ENCODE data around the gene COX17.
A peak's percentile ranks its signal among the peaks of the same experiment; 100 is the strongest.

COX17 gene

GRCh38 chr3:119675188-119675874 lies 1.9 kb downstream of the COX17 start:
- no peaks in the 10 kb centered on the region for H3K9me3 ChIP-seq (ENCODE audit: control insufficient read depth in 2 of 2, low read length in 2 of 2)
- peak overlapping the region in 1 of 2 donors; percentile 84 for H3K4me3 ChIP-seq (ENCODE audit: low read length in 2 of 2)
- H3K9ac ChIP-seq (ENCODE audit: low read depth in 1 of 2, low read length in 2 of 2): no peak overlapping the region
- H3K27me3 ChIP-seq (ENCODE audit: control insufficient read depth in 2 of 2, insufficient read depth in 2 of 2, low read length in 2 of 2): no peaks in the 10 kb centered on the region
- H3K27ac ChIP-seq (ENCODE audit: low read depth in 2 of 2, low read length in 2 of 2): no peak overlapping the region
- peaks cover 22 to 33% of the 10 kb centered on the region in 2 donors for H3K36me3 ChIP-seq (ENCODE audit: control insufficient read depth in 2 of 2, insufficient read depth in 2 of 2, low read length in 2 of 2)
- H3K4me1 ChIP-seq (ENCODE audit: control insufficient read depth in 2 of 2, insufficient read depth in 2 of 2, low read length in 2 of 2): peaks cover 9 to 19% of the 10 kb centered on the region in 2 donors

GRCh38 chr3:119673875-119674274 lies 3.3 kb downstream of the COX17 start:
- no peak overlapping the region for H3K4me3 ChIP-seq (ENCODE audit: low read length in 2 of 2)
- peaks cover 9 to 19% of the 10 kb centered on the region in 2 donors for H3K4me1 ChIP-seq (ENCODE audit: control insufficient read depth in 2 of 2, insufficient read depth in 2 of 2, low read length in 2 of 2)
- H3K27ac ChIP-seq (ENCODE audit: low read depth in 2 of 2, low read length in 2 of 2): no peak overlapping the region
- no peaks in the 10 kb centered on the region for H3K27me3 ChIP-seq (ENCODE audit: control insufficient read depth in 2 of 2, insufficient read depth in 2 of 2, low read length in 2 of 2)
- no peak overlapping the region for H3K9ac ChIP-seq (ENCODE audit: low read depth in 1 of 2, low read length in 2 of 2)
- H3K9me3 ChIP-seq (ENCODE audit: control insufficient read depth in 2 of 2, low read length in 2 of 2): no peaks in the 10 kb centered on the region
- H3K36me3 ChIP-seq (ENCODE audit: control insufficient read depth in 2 of 2, insufficient read depth in 2 of 2, low read length in 2 of 2): peaks cover 27 to 42% of the 10 kb centered on the region in 2 donors

GRCh38 chr3:119672776-119673175 lies 4.4 kb downstream of the COX17 start:
- H3K9ac ChIP-seq (ENCODE audit: low read depth in 1 of 2, low read length in 2 of 2): no peak overlapping the region
- no peak overlapping the region for H3K27ac ChIP-seq (ENCODE audit: low read depth in 2 of 2, low read length in 2 of 2)
- no peak overlapping the region for H3K4me3 ChIP-seq (ENCODE audit: low read length in 2 of 2)
- peaks cover 33 to 47% of the 10 kb centered on the region in 2 donors for H3K36me3 ChIP-seq (ENCODE audit: control insufficient read depth in 2 of 2, insufficient read depth in 2 of 2, low read length in 2 of 2)
- H3K9me3 ChIP-seq (ENCODE audit: control insufficient read depth in 2 of 2, low read length in 2 of 2): no peaks in the 10 kb centered on the region
- H3K4me1 ChIP-seq (ENCODE audit: control insufficient read depth in 2 of 2, insufficient read depth in 2 of 2, low read length in 2 of 2): peaks cover 9 to 18% of the 10 kb centered on the region in 2 donors
- H3K27me3 ChIP-seq (ENCODE audit: control insufficient read depth in 2 of 2, insufficient read depth in 2 of 2, low read length in 2 of 2): no peaks in the 10 kb centered on the region

- no peak overlapping the region for H3K4me3 ChIP-seq (ENCODE audit: low read length in 2 of 2)
- no peaks in the 10 kb centered on the region for H3K27me3 ChIP-seq (ENCODE audit: control insufficient read depth in 2 of 2, insufficient read depth in 2 of 2, low read length in 2 of 2)
- H3K9me3 ChIP-seq (ENCODE audit: control insufficient read depth in 2 of 2, low read length in 2 of 2): no peaks in the 10 kb centered on the region
- peaks cover 33 to 50% of the 10 kb centered on the region in 2 donors for H3K36me3 ChIP-seq (ENCODE audit: control insufficient read depth in 2 of 2, insufficient read depth in 2 of 2, low read length in 2 of 2)
- H3K27ac ChIP-seq (ENCODE audit: low read depth in 2 of 2, low read length in 2 of 2): no peak overlapping the region
- H3K4me1 ChIP-seq (ENCODE audit: control insufficient read depth in 2 of 2, insufficient read depth in 2 of 2, low read length in 2 of 2): peaks cover 0 to 4% of the 10 kb centered on the region in 2 donors
- H3K9ac ChIP-seq (ENCODE audit: low read depth in 1 of 2, low read length in 2 of 2): no peak overlapping the region
Observed at GRCh38 chr3:119669906-119670570, 7.2 kb downstream of the COX17 start.

- H3K27me3 ChIP-seq (ENCODE audit: control insufficient read depth in 2 of 2, insufficient read depth in 2 of 2, low read length in 2 of 2): no peaks in the 10 kb centered on the region
- H3K4me1 ChIP-seq (ENCODE audit: control insufficient read depth in 2 of 2, insufficient read depth in 2 of 2, low read length in 2 of 2): no peaks in the 10 kb centered on the region
- H3K4me3 ChIP-seq (ENCODE audit: low read length in 2 of 2): no peak overlapping the region
- no peaks in the 10 kb centered on the region for H3K9me3 ChIP-seq (ENCODE audit: control insufficient read depth in 2 of 2, low read length in 2 of 2)
- peaks cover 11 to 22% of the 10 kb centered on the region in 2 donors for H3K36me3 ChIP-seq (ENCODE audit: control insufficient read depth in 2 of 2, insufficient read depth in 2 of 2, low read length in 2 of 2)
- H3K27ac ChIP-seq (ENCODE audit: low read depth in 2 of 2, low read length in 2 of 2): no peak overlapping the region
- H3K9ac ChIP-seq (ENCODE audit: low read depth in 1 of 2, low read length in 2 of 2): no peak overlapping the region
Observed at GRCh38 chr3:119665954-119666559, 11.1 kb downstream of the COX17 start.

- Histone ChIP-seq H3K9ac (ENCODE audit: low read depth in 1 of 2, low read length in 2 of 2) (no peak overlapping the region), H3K4me3 (ENCODE audit: low read length in 2 of 2) (no peak overlapping the region), H3K4me1 (ENCODE audit: control insufficient read depth in 2 of 2, insufficient read depth in 2 of 2, low read length in 2 of 2) (no peaks in the 10 kb centered on the region), H3K27me3 (ENCODE audit: control insufficient read depth in 2 of 2, insufficient read depth in 2 of 2, low read length in 2 of 2) (no peaks in the 10 kb centered on the region), H3K9me3 (ENCODE audit: control insufficient read depth in 2 of 2, low read length in 2 of 2) (no peaks in the 10 kb centered on the region), H3K36me3 (ENCODE audit: control insufficient read depth in 2 of 2, insufficient read depth in 2 of 2, low read length in 2 of 2) (peaks cover 8 to 17% of the 10 kb centered on the region in 2 donors), H3K27ac (ENCODE audit: low read depth in 2 of 2, low read length in 2 of 2) (no peak overlapping the region)
Observed at GRCh38 chr3:119664850-119665379, 12.3 kb downstream of the COX17 start.

- Histone ChIP-seq H3K9me3 (ENCODE audit: control insufficient read depth in 2 of 2, low read length in 2 of 2) (no peaks in the 10 kb centered on the region), H3K27me3 (ENCODE audit: control insufficient read depth in 2 of 2, insufficient read depth in 2 of 2, low read length in 2 of 2) (no peaks in the 10 kb centered on the region), H3K36me3 (ENCODE audit: control insufficient read depth in 2 of 2, insufficient read depth in 2 of 2, low read length in 2 of 2) (peaks cover 7 to 15% of the 10 kb centered on the region in 2 donors), H3K4me1 (ENCODE audit: control insufficient read depth in 2 of 2, insufficient read depth in 2 of 2, low read length in 2 of 2) (no peaks in the 10 kb centered on the region), H3K4me3 (ENCODE audit: low read length in 2 of 2) (no peak overlapping the region), H3K27ac (ENCODE audit: low read depth in 2 of 2, low read length in 2 of 2) (no peak overlapping the region), H3K9ac (ENCODE audit: low read depth in 1 of 2, low read length in 2 of 2) (no peak overlapping the region)
Observed at GRCh38 chr3:119664370-119664769, 12.8 kb downstream of the COX17 start.

- Histone ChIP-seq H3K4me1 (ENCODE audit: control insufficient read depth in 2 of 2, insufficient read depth in 2 of 2, low read length in 2 of 2) (no peaks in the 10 kb centered on the region), H3K27ac (ENCODE audit: low read depth in 2 of 2, low read length in 2 of 2) (no peak overlapping the region), H3K9ac (ENCODE audit: low read depth in 1 of 2, low read length in 2 of 2) (no peak overlapping the region), H3K27me3 (ENCODE audit: control insufficient read depth in 2 of 2, insufficient read depth in 2 of 2, low read length in 2 of 2) (no peaks in the 10 kb centered on the region), H3K9me3 (ENCODE audit: control insufficient read depth in 2 of 2, low read length in 2 of 2) (no peaks in the 10 kb centered on the region), H3K36me3 (ENCODE audit: control insufficient read depth in 2 of 2, insufficient read depth in 2 of 2, low read length in 2 of 2) (peaks cover 7 to 10% of the 10 kb centered on the region in 2 donors), H3K4me3 (ENCODE audit: low read length in 2 of 2) (no peak overlapping the region)
Observed at GRCh38 chr3:119663885-119664284, 13.3 kb downstream of the COX17 start.

GRCh38 chr3:119662604-119663373 lies 14.4 kb downstream of the COX17 start:
- Histone ChIP-seq H3K9me3 (ENCODE audit: control insufficient read depth in 2 of 2, low read length in 2 of 2) (no peaks in the 10 kb centered on the region), H3K27me3 (ENCODE audit: control insufficient read depth in 2 of 2, insufficient read depth in 2 of 2, low read length in 2 of 2) (no peaks in the 10 kb centered on the region), H3K36me3 (ENCODE audit: control insufficient read depth in 2 of 2, insufficient read depth in 2 of 2, low read length in 2 of 2) (peaks cover 0 to 8% of the 10 kb centered on the region in 2 donors), H3K27ac (ENCODE audit: low read depth in 2 of 2, low read length in 2 of 2) (peak overlapping the region in 1 of 2 donors; percentile 4), H3K9ac (ENCODE audit: low read depth in 1 of 2, low read length in 2 of 2) (no peak overlapping the region), H3K4me1 (ENCODE audit: control insufficient read depth in 2 of 2, insufficient read depth in 2 of 2, low read length in 2 of 2) (no peaks in the 10 kb centered on the region), H3K4me3 (ENCODE audit: low read length in 2 of 2) (no peak overlapping the region)
